Measurements from ENCODE around the gene TFDP1.
"Not testable (repeated sequence)": the region's sequence is repeated elsewhere in the genome, so short reads cannot be mapped to it uniquely, and the experiment has no call there.

The TFDP1 gene

GRCh38 chr13:113554333-113554700, 30.2 kb upstream of the TFDP1 start:
- in situ Hi-C loops (cut with MboI; ENCODE audit: low sequenced_read_pairs): no loop called here

GRCh38 chr13:113555141-113555540, 29.4 kb upstream of the TFDP1 start:
- H3K4me1 ChIP-seq: no peaks in the 10 kb centered on the region
- no peak overlapping the region for H3K4me3 ChIP-seq
- no peaks in the 10 kb centered on the region for H3K27me3 ChIP-seq (ENCODE audit: low read depth)
- peaks cover 5% of the 10 kb centered on the region; the same call in 1 of the 2 replicates for H3K36me3 ChIP-seq (replicated peaks)
- H3K9me3 ChIP-seq: no peaks in the 10 kb centered on the region
- DNase-seq (ENCODE audit: low spot score in 2 of 2): no peak
- in situ Hi-C loops (cut with MboI; ENCODE audit: low sequenced_read_pairs): no loop called here

More at GRCh38 chr13:113554333-113554700, 30.2 kb upstream of the TFDP1 start:
- Histone ChIP-seq H3K36me3 (replicated peaks) (peaks cover 5% of the 10 kb centered on the region; the same call in 1 of the 2 replicates), H3K4me1 (no peaks in the 10 kb centered on the region), H3K27me3 (ENCODE audit: low read depth) (no peaks in the 10 kb centered on the region), H3K4me3 (no peak overlapping the region), H3K9me3 (no peaks in the 10 kb centered on the region)
- no peak for DNase-seq (ENCODE audit: low spot score in 2 of 2)

DNA sequence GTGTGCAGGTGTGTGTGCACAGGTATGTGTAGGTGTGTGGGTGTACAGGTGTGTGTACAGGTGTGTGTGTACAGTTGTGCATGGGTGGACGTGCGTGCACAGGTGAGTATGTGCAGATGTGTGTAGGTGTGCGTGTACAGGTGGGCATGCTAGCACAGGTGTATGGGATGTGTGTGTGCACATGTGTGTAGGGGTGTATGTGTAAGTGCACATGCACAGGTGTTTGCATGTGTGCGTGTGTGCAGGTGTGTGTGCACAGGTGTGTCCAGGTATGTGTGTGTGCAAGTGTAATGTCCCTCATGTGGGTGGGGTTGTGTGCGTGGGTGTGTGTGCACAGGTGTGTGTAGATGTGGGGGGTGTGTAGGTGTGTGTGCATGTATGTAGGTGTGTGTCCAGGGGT, 27.5 kb upstream of the TFDP1 start:
- no peaks in the 10 kb centered on the region for H3K27me3 ChIP-seq (ENCODE audit: low read depth)
- H3K4me3 ChIP-seq: no peak overlapping the region
- H3K4me1 ChIP-seq: no peaks in the 10 kb centered on the region
- no peaks in the 10 kb centered on the region; the same call in 1 of the 2 replicates for H3K36me3 ChIP-seq (replicated peaks)
- no peaks in the 10 kb centered on the region for H3K9me3 ChIP-seq
- in situ Hi-C loops (cut with MboI; ENCODE audit: low sequenced_read_pairs): no loop called here
- no peak for DNase-seq (ENCODE audit: low spot score in 2 of 2)

DNA sequence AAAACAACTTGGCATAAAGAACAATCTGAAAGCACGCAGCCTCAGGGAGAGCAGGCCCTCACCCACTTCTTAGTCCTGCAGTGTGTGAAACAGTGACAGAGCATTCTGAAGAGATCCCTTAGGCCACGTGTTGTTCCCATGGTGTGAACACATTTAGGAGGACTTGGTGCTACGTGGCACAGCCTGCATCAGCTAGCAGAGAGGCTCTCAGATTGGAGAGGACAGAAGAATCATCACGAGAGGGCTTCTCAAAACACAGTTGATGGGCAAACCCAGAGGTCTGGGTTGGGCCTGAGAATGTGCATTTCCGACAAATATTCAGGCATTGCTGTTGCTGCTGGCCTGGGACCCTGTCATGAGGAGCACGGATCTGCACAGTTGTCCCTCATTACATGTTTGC, 26.1 kb upstream of the TFDP1 start:
- in situ Hi-C loops (cut with MboI; ENCODE audit: low sequenced_read_pairs): no loop called here
- no peaks in the 10 kb centered on the region for H3K36me3 ChIP-seq (replicated peaks)
- H3K27me3 ChIP-seq (ENCODE audit: low read depth): no peaks in the 10 kb centered on the region
- no peaks in the 10 kb centered on the region for H3K9me3 ChIP-seq
- DNase-seq (ENCODE audit: low spot score in 2 of 2): no peak
- H3K4me1 ChIP-seq: no peaks in the 10 kb centered on the region
- no peak overlapping the region for H3K4me3 ChIP-seq

GRCh38 chr13:113559061-113559460, 25.5 kb upstream of the TFDP1 start:
- H3K36me3 ChIP-seq (replicated peaks): no peaks in the 10 kb centered on the region
- H3K4me1 ChIP-seq: no peaks in the 10 kb centered on the region
- H3K9me3 ChIP-seq: no peaks in the 10 kb centered on the region
- in situ Hi-C loops (cut with MboI; ENCODE audit: low sequenced_read_pairs): no loop called here
- DNase-seq (ENCODE audit: low spot score in 2 of 2): peak in 1 of 2 experiments; percentile 2
- H3K4me3 ChIP-seq: no peak overlapping the region
- 0 out of 2 replicates have a peak, but pooled peaks cover under 1% of the 10 kb centered on the region for H3K27me3 ChIP-seq (ENCODE audit: low read depth)

- no peaks in the 10 kb centered on the region for H3K9me3 ChIP-seq
- in situ Hi-C loops (cut with MboI; ENCODE audit: low sequenced_read_pairs): no loop called here
- peak in 1 of 2 experiments; percentile 6 for DNase-seq (ENCODE audit: low spot score in 2 of 2)
Measured at GRCh38 chr13:113559901-113560644, 24.5 kb upstream of the TFDP1 start.

DNA sequence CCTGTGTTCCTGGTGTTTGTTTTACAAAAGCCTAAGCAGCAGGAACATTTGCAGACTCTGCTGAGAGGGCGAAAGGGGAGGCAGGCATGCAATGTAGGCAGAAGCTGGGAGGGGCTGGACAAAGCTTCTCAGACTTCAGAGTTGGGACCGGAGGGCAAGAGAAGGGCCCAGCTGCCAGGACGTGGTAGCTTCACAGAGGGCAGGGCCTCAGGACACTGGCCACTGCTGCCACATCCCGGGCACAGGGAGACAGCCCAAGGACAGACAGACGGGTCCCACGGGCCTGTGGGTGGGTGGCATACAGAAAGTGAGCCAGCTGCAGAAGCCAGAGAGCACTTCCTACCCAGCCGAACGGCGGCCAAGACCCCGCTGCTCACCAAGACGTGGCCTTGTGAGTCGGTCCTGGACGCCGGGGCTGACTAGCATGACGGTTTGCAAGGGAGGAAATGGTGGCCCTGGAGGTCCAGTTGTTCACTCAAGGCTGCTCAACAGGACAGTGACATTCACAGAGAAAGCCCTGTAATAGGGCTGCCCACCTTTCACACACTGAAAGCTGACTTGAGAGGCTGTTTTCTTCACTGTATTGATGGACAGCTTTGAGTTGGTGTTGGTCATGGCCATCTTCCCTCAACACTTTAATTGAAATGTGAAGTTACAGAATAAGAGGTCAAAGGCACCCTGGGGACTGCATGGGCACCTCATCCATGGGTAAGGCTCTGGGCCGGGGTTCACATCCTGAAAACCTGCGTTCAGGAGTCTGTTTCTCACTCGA, 23.7 kb upstream of the TFDP1 start:
- Histone ChIP-seq H3K4me1 (no peaks in the 10 kb centered on the region), H3K4me3 (no peak overlapping the region), H3K9me3 (no peaks in the 10 kb centered on the region), H3K27me3 (ENCODE audit: low read depth) (peaks cover 10% of the 10 kb centered on the region; the same call in 1 of the 2 replicates), H3K36me3 (replicated peaks) (no peaks in the 10 kb centered on the region)
- peak in 1 of 2 experiments; percentile 6 for DNase-seq (ENCODE audit: low spot score in 2 of 2)
- in situ Hi-C loops (cut with MboI; ENCODE audit: low sequenced_read_pairs): no loop called here

More at GRCh38 chr13:113559901-113560644, 24.5 kb upstream of the TFDP1 start:
- Histone ChIP-seq H3K4me3 (no peak overlapping the region), H3K4me1 (no peaks in the 10 kb centered on the region), H3K36me3 (replicated peaks) (no peaks in the 10 kb centered on the region), H3K27me3 (ENCODE audit: low read depth) (peaks cover 4% of the 10 kb centered on the region; the same call in 1 of the 2 replicates)

GRCh38 chr13:113561417-113562084, 23.0 kb upstream of the TFDP1 start:
- no peaks in the 10 kb centered on the region for H3K4me1 ChIP-seq
- no peak overlapping the region for H3K4me3 ChIP-seq
- DNase-seq (ENCODE audit: low spot score in 2 of 2): peak in 1 of 2 experiments; percentile 4
- in situ Hi-C loops (cut with MboI; ENCODE audit: low sequenced_read_pairs): no loop called here
- peaks cover 15% of the 10 kb centered on the region; the same call in 1 of the 2 replicates for H3K27me3 ChIP-seq (ENCODE audit: low read depth)
- H3K9me3 ChIP-seq: no peaks in the 10 kb centered on the region
- H3K36me3 ChIP-seq (replicated peaks): no peaks in the 10 kb centered on the region

DNA sequence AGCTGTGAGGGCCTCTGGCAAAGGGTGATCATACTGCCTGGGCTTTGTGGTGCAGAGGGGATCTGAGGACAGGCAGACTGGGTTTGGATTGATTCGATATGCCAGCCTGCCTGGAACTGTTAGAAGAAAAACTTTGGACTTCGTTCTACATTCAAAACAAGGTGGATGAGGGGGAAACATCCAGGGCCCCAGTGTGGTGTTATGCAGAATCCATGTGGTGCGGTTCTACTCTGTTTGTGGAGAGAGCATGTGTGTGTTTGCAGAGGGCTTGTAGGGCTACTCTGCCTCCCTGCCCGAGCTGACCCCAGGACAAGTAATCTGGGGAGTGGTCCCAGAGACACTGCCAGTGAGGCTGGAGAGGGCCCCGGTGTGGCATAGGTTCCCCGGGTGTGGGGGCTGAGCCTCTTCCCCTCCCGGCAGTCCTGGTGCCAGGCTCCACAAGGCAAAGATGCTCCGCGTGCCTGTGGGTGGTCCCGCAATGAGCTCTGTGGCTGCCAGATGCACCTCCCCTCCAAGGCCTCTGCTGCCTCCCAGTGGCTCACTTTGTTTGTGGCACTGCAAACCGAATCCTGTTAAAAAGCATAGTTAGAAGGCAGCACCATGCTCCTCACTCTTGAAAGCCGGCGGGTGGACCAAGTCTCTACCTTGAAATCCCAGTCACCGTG, 22.3 kb upstream of the TFDP1 start:
- Histone ChIP-seq H3K4me3 (no peak overlapping the region), H3K27me3 (ENCODE audit: low read depth) (peaks cover 21% of the 10 kb centered on the region), H3K36me3 (replicated peaks) (no peaks in the 10 kb centered on the region), H3K9me3 (no peaks in the 10 kb centered on the region), H3K4me1 (no peaks in the 10 kb centered on the region)
- in situ Hi-C loops (cut with MboI; ENCODE audit: low sequenced_read_pairs): no loop called here
- DNase-seq (ENCODE audit: low spot score in 2 of 2): peak; percentile 63 to 87

DNA sequence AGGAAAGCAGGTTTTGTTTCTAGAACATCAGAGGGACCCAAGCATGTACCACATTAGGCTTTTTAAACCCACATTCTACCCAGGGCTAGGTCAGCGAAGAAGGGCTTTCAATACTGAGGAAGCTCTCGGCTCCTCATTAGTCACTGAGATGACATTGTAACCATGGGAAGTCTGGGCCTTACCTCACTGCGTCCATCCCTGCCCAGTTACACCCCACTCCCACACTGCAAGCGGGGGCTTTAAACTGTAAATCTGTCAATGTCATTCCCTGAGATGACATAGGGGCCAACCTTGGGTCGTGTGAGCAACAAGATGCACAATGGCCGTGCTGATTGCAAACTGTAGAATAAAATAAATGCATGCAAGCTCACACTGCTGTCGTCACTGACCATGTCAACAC, 21.7 kb upstream of the TFDP1 start:
- Histone ChIP-seq H3K36me3 (replicated peaks) (no peaks in the 10 kb centered on the region), H3K4me1 (no peaks in the 10 kb centered on the region), H3K4me3 (no peak overlapping the region), H3K27me3 (ENCODE audit: low read depth) (peaks cover 22% of the 10 kb centered on the region), H3K9me3 (no peaks in the 10 kb centered on the region)
- peak in 1 of 2 experiments; percentile 3 for DNase-seq (ENCODE audit: low spot score in 2 of 2)
- in situ Hi-C loops (cut with MboI; ENCODE audit: low sequenced_read_pairs): no loop called here

GRCh38 chr13:113563511-113563910, 21.0 kb upstream of the TFDP1 start:
- H3K4me1 ChIP-seq; in situ Hi-C loops (cut with MboI; ENCODE audit: low sequenced_read_pairs); H3K36me3 ChIP-seq (replicated peaks); H3K9me3 ChIP-seq; H3K4me3 ChIP-seq: not testable (repeated sequence)
- peaks cover 27% of the 10 kb centered on the region for H3K27me3 ChIP-seq (ENCODE audit: low read depth)
- peak in 1 of 2 experiments; percentile 1 for DNase-seq (ENCODE audit: low spot score in 2 of 2)

DNA sequence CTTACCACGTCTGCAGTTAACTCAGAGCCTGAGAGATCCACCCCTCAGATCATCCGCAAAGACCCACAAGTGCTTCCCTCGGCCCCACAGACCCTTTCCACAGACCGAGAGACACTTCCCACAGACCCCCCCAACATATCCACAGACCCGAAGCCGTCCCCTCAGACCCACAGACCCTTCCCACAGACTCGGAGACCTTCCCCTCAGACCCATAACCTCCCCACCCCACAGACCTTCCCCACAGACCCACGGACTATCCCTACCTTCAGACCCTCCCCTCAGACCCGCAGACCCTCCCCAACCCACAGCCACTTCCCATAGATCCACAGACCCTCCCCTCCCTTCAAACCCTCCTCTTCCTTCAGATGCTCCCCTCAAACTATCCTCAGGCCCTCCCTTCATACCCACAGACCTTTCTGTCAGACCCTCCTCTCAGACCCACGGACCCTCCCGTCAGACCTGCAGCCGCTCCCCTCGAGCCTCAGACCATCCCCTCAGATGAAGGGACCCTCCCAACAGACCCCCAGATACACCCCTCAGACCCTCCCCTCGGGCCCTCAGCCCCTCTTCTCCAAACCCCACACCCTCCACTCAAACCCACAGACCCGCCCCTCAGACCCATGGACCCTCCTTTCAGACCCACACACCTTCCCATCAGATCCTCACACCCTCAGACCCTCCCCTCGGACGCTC, 20.1 kb upstream of the TFDP1 start:
- peaks cover 29% of the 10 kb centered on the region for H3K27me3 ChIP-seq (ENCODE audit: low read depth)
- in situ Hi-C loops (cut with MboI; ENCODE audit: low sequenced_read_pairs): no loop called here
- DNase-seq (ENCODE audit: low spot score in 2 of 2): peak in 1 of 2 experiments; percentile 5

More for the DNA sequence above, 20.1 kb upstream of the TFDP1 start:
- Histone ChIP-seq H3K36me3 (replicated peaks) (no peaks in the 10 kb centered on the region), H3K9me3 (no peaks in the 10 kb centered on the region), H3K4me3 (no peak overlapping the region), H3K4me1 (no peaks in the 10 kb centered on the region)

Measured in HAP-1 (cell line).